H1 (cell line): Measurements from ENCODE around the gene C12orf43. TPM values are rescaled to one million over a fixed set of nuclear protein-coding genes. Genes with fewer than 3 reads are reported as not detected.

Source experiments
- ASH2L ChIP-seq: fragments of 200-600, 300-600 bp; sonication (generic); IDR thresholded peaks from one replicate; pipeline ENCODE4 v1.7.1; 2017; ENCODE audit warnings: low read length
- CEBPB ChIP-seq: IDR thresholded peaks from 2 replicates; pipeline ENCODE4 v1.6.1; 2012; ENCODE audit warnings: low read depth, low read length
- CHD7 ChIP-seq: fragments of 300-600 bp; sonication (generic); IDR thresholded peaks from 2 replicates; pipeline ENCODE4 v1.7.1; 2012; ENCODE audit warnings: low read length, moderate library complexity, mild to moderate bottlenecking, inconsistent platforms; ENCODE audit not compliant: insufficient replicate concordance
- PHF8 ChIP-seq: fragments of 200-600 bp; sonication (generic); conservative IDR thresholded peaks from 2 replicates; pipeline ENCODE4 v1.7.1; 2012; ENCODE audit warnings: low read depth, mild to moderate bottlenecking, inconsistent platforms, low read length, moderate library complexity
- POLR2AphosphoS5 ChIP-seq: IDR thresholded peaks from 2 replicates; pipeline ENCODE4 v1.6.1; 2011; ENCODE audit warnings: low read depth, low read length
- RFX5 ChIP-seq: IDR thresholded peaks from 2 replicates; pipeline ENCODE4 v1.6.1; 2011; ENCODE audit warnings: low read depth, low read length, improper control_type of control experiment, borderline replicate concordance
- SIX5 ChIP-seq: IDR thresholded peaks from 2 replicates; pipeline ENCODE4 v1.6.1; 2011; ENCODE audit warnings: mild to moderate bottlenecking, low read depth, low read length
- SP2 ChIP-seq: IDR thresholded peaks from 2 replicates; pipeline ENCODE4 v1.6.1; 2012; ENCODE audit warnings: mild to moderate bottlenecking, low read length, inconsistent platforms
- SRF ChIP-seq: IDR thresholded peaks from 2 replicates; pipeline ENCODE4 v1.6.1; 2011; ENCODE audit warnings: mild to moderate bottlenecking, low read depth, low read length, moderate library complexity
- SUZ12 ChIP-seq: fragments of 200-600 bp; sonication (generic); IDR thresholded peaks from 2 replicates; pipeline ENCODE4 v1.6.1; 2012; ENCODE audit warnings: mild to moderate bottlenecking, inconsistent platforms, low read length, moderate library complexity, mixed read lengths
- polyA plus RNA-seq, 7 experiments: library from polyadenylated mRNA; depleted of rRNA in 3 of 7; stranded (reverse) in 5 of 7; unstranded in 2 of 7; fragments of >200 nt in 5 of 7; fragments of 200-250 nt in 2 of 7; gene quantifications; 1 replicate in 5 of 7; 2 replicates in 1 of 7; 4 replicates in 1 of 7; pipeline versions ENCODE4 v1.2.1 to v1.2.3, GENCODE V29; 2011 to 2013; ENCODE audit warnings: missing spikeins in 2 of 7, mixed read lengths in 2 of 7
- total RNA-seq: library from RNA; stranded (reverse); fragmentation: NEBNext Ultra II Directional; extraction: Animal tissue kit (Norgen Biotek cat#: 25700); gene quantifications from 2 replicates; pipeline ENCODE4 v1.2.1, GENCODE V29; 2021

The C12orf43 gene
- total and polyA plus RNA-seq, 2 of the 8 experiments (the other 6 are each of a cell fraction or from before 2014, with no cell fraction given) = 9.2 to 22.3 TPM

- no peak for TF ChIP-seq CHD7
- TF ChIP-seq SP2 = no peak
- TF ChIP-seq CEBPB = no peak
- TF ChIP-seq POLR2AphosphoS5 = no peak
- TF ChIP-seq SRF = no peak
- no peak for TF ChIP-seq SUZ12
- TF ChIP-seq SIX5 = no peak
- TF ChIP-seq PHF8 = no peak
- no peak for TF ChIP-seq RFX5
- TF ChIP-seq ASH2L = no peak
These were observed 61.1 kb downstream of the C12orf43 start (continued) for GRCh38 chr12:120955232-120955631.
